GM23338 (cell line): ENCODE results near the gene PLCG2. TPM values are rescaled to one million over a fixed set of nuclear protein-coding genes. Genes with fewer than 3 reads are reported as not detected.

Source experiments
- ATAC-seq: fragments of 200-7000 bp; cut with Tn5 transposase; 3 replicates; pipeline ENCODE4 v1.9.1; 2020
- DNase-seq: peaks from one replicate; pipeline ENCODE4 v3.0.0-alpha.2; 2015; ENCODE audit warnings: low spot score
- H2AFZ ChIP-seq: fragments of 200-600 bp; sonication (generic); 2 replicates; pipeline ENCODE4 v1.8.0; 2016; ENCODE audit warnings: antibody characterized with exemption, mild to moderate bottlenecking, moderate library complexity
- H3F3A ChIP-seq: fragments of 200-600 bp; sonication (generic); replicated peaks from 2 replicates; pipeline ENCODE4 v1.8.0; 2017; ENCODE audit warnings: antibody characterized with exemption, mixed run types, low read depth
- H3K27ac ChIP-seq: fragments of 200-600 bp; sonication (generic); 2 replicates; pipeline ENCODE4 v1.6.1; 2016; ENCODE audit warnings: low read depth
- H3K27me3 ChIP-seq: fragments of 200-600 bp; sonication (generic); 2 replicates; pipeline ENCODE4 v1.8.0; 2016; ENCODE audit warnings: mild to moderate bottlenecking, mixed run types, moderate library complexity; ENCODE audit not compliant: insufficient read depth
- H3K36me3 ChIP-seq: fragments of 200-600 bp; sonication (generic); 2 replicates; pipeline ENCODE4 v1.8.0; 2016; ENCODE audit warnings: mild to moderate bottlenecking; ENCODE audit not compliant: insufficient read depth
- H3K4me1 ChIP-seq: fragments of 200-600 bp; sonication (generic); 2 replicates; pipeline ENCODE4 v1.8.0; 2016; ENCODE audit warnings: mild to moderate bottlenecking, moderate library complexity; ENCODE audit not compliant: insufficient read depth
- H3K4me2 ChIP-seq: fragments of 200-600 bp; sonication (generic); 2 replicates; pipeline ENCODE4 v1.7.1; 2017; ENCODE audit warnings: mixed run types
- H3K4me3 ChIP-seq: fragments of 200-600 bp; sonication (generic); 2 replicates; pipeline ENCODE4 v1.6.1; 2016; ENCODE audit warnings: mixed run types
- H3K79me2 ChIP-seq: fragments of 200-600 bp; sonication (generic); replicated peaks from 2 replicates; pipeline ENCODE4 v1.8.0; 2017; ENCODE audit warnings: mild to moderate bottlenecking; ENCODE audit not compliant: insufficient read depth
- H3K9me2 ChIP-seq: fragments of 200-600 bp; sonication (generic); 2 replicates; pipeline ENCODE4 v1.8.0; 2017; ENCODE audit not compliant: insufficient read depth
- H4K20me1 ChIP-seq: fragments of 200-600 bp; sonication (generic); replicated peaks from 2 replicates; pipeline ENCODE4 v1.8.0; 2017; ENCODE audit warnings: mild to moderate bottlenecking; ENCODE audit not compliant: insufficient read depth
- H3K27ac Mint-ChIP-seq: 2 replicates; pipeline ENCODE4 v1.8.0; 2020; ENCODE audit warnings: inconsistent platforms, mild to moderate bottlenecking, moderate library complexity, mixed read lengths
- H3K27me3 Mint-ChIP-seq: 3 replicates; pipeline ENCODE4 v1.8.0; 2022; ENCODE audit warnings: low read depth, mild to moderate bottlenecking, moderate library complexity, mixed read lengths, inconsistent platforms; ENCODE audit not compliant: insufficient read depth, poor library complexity
- H3K36me3 Mint-ChIP-seq: 3 replicates; pipeline ENCODE4 v1.8.0; 2021; ENCODE audit warnings: low read depth, mild to moderate bottlenecking, inconsistent platforms, moderate library complexity, mixed read lengths
- H3K4me1 Mint-ChIP-seq: 3 replicates; pipeline ENCODE4 v1.8.0; 2020; ENCODE audit warnings: mild to moderate bottlenecking, inconsistent platforms, mixed read lengths
- H3K4me3 Mint-ChIP-seq: 3 replicates; pipeline ENCODE4 v1.8.0; 2021; ENCODE audit warnings: moderate library complexity, mild to moderate bottlenecking, inconsistent platforms, mixed read lengths
- H3K9me3 Mint-ChIP-seq: 3 replicates; pipeline ENCODE4 v1.8.0; 2020; ENCODE audit warnings: moderate library complexity, mild to moderate bottlenecking, inconsistent platforms, mixed read lengths
- ETS1 ChIP-seq: IDR thresholded peaks from 2 replicates; pipeline ENCODE4 v1.6.1; 2016; ENCODE audit warnings: antibody characterized with exemption
- EZH2 ChIP-seq: fragments of 200-600 bp; sonication (generic); IDR thresholded peaks from one replicate; pipeline ENCODE4 v1.8.0; 2017; ENCODE audit warnings: antibody characterized with exemption, mild to moderate bottlenecking, low read depth; ENCODE audit not compliant: unreplicated experiment
- EZH2phosphoT487 ChIP-seq: fragments of 200-600 bp; sonication (generic); IDR thresholded peaks from one replicate; pipeline ENCODE4 v1.8.1; 2018; ENCODE audit warnings: antibody characterized with exemption; ENCODE audit not compliant: unreplicated experiment
- JUNB ChIP-seq: IDR thresholded peaks from one replicate; pipeline ENCODE4 v1.6.1; 2016; ENCODE audit warnings: antibody characterized with exemption; ENCODE audit not compliant: unreplicated experiment
- NANOG ChIP-seq: IDR thresholded peaks from 2 replicates; pipeline ENCODE4 v1.6.1; 2016; ENCODE audit warnings: antibody characterized with exemption, borderline replicate concordance
- ZNF462 ChIP-seq: fragments of 250-450 bp; sonication (Bioruptor Pico); IDR thresholded peaks from 2 replicates; pipeline ENCODE4 v1.5.0; 2020; ENCODE audit warnings: mild to moderate bottlenecking, moderate library complexity
- polyA plus RNA-seq: library from polyadenylated mRNA; unstranded; fragments of >200 nt; fragmentation: Nextera tagmentation; extraction: Ambion mirVana; gene quantifications from 2 replicates; pipeline ENCODE4 v1.2.1, GENCODE V29; 2016
- total RNA-seq: library from RNA; depleted of rRNA; stranded (reverse); fragments of >200 nt; shearing (Covaris generic); gene quantifications from 2 replicates; pipeline ENCODE4 v1.2.3, GENCODE V29; 2014

PLCG2 gene
- total and polyA plus RNA-seq, 2 experiments from 2014 or later: 2.4 to 5.9 TPM

GRCh38 chr16:81846105-81846504 lies 67.0 kb downstream of the PLCG2 start (continued):
- TF ChIP-seq ZNF462 (CRISPR knock-in tag) (no peak), EZH2 (no peak)

GRCh38 chr16:81848306-81848853 lies 69.3 kb downstream of the PLCG2 start:
- Mint-ChIP-seq H3K27me3 (no peaks in the 10 kb centered on the region), H3K27ac (no peak overlapping the region), H3K4me1 (peaks cover 4% of the 10 kb centered on the region; the same call in 2 of the 3 replicates), H3K4me3 (no peak overlapping the region), H3K36me3 (no peaks in the 10 kb centered on the region), H3K9me3 (no peaks in the 10 kb centered on the region)
- no peaks in the 10 kb centered on the region for H3K4me1 ChIP-seq
- H3K27ac ChIP-seq: no peak overlapping the region
- H3K79me2 ChIP-seq: no peaks in the 10 kb centered on the region
- no peak overlapping the region for H3K4me3 ChIP-seq
- no peak for DNase-seq
- no peak for TF ChIP-seq EZH2phosphoT487
- TF ChIP-seq ETS1: no peak
- TF ChIP-seq NANOG: no peak
- no peak for TF ChIP-seq ZNF462 (CRISPR knock-in tag)
- no peak for TF ChIP-seq JUNB
- no peak overlapping the region for H2AFZ ChIP-seq
- no peaks in the 10 kb centered on the region for H3K36me3 ChIP-seq
- H4K20me1 ChIP-seq: no peaks in the 10 kb centered on the region
- no peaks in the 10 kb centered on the region for H3K9me2 ChIP-seq
- H3K27me3 ChIP-seq: no peaks in the 10 kb centered on the region
- no peak overlapping the region for H3K4me2 ChIP-seq
- no peaks in the 10 kb centered on the region for H3F3A ChIP-seq
- ATAC-seq: no peak
